Stimulated activated naive CD4-positive, alpha-beta T cell treated with Interleukin-2 at 50 U/mL for 16 hours (primary cell): ENCODE data around the gene ING1.
"Not testable (repeated sequence)": the region's sequence is repeated elsewhere in the genome, so short reads cannot be mapped to it uniquely, and the experiment has no call there.

Source experiments
- DNase-seq: peaks from one replicate; lab custom pipeline; 2025; lab: John Stamatoyannopoulos, UW

ING1 gene, protein sequence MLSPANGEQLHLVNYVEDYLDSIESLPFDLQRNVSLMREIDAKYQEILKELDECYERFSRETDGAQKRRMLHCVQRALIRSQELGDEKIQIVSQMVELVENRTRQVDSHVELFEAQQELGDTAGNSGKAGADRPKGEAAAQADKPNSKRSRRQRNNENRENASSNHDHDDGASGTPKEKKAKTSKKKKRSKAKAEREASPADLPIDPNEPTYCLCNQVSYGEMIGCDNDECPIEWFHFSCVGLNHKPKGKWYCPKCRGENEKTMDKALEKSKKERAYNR

DNA sequence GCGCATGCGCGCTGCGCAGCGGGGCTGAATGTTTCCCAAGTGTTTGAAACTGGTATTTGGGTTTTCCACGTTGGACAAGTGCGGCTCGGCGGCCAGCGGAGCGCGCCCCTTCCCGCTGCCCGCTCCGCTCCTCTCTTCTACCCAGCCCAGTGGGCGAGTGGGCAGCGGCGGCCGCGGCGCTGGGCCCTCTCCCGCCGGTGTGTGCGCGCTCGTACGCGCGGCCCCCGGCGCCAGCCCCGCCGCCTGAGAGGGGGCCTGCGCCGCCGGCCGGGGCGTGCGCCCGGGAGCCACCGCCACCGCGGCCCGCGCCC is at the start of gene ING1:
Gene ING1, plus strand, starts transcription at position 59 of the 311 bp plus-strand sequence. CDS start 450 bp downstream, outside the sequence.
- no peak for DNase-seq

DNA sequence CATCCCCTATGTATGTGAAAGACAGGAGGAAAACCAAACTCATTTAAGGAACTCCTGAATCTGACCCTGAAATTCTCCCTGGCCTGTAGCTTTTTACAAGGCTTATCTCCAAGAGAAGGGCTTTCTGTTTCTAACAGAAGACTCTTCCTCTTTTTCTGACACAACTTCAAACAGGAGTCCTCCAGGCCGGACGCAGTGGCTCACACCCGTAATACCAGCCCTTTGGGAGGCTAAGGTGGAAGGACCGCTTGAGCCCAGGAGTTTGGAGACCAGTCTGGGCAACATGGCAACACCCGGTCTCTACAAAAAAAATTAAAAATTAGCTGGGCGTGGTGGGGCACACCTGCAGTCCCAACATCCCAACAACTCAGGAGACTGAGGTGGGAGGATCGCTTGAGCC is 49.5 kb upstream of the ING1 start:
- DNase-seq: no peak

GRCh38 chr13:110664673-110665072 is 48.8 kb upstream of the ING1 start:
- DNase-seq: no peak

DNA sequence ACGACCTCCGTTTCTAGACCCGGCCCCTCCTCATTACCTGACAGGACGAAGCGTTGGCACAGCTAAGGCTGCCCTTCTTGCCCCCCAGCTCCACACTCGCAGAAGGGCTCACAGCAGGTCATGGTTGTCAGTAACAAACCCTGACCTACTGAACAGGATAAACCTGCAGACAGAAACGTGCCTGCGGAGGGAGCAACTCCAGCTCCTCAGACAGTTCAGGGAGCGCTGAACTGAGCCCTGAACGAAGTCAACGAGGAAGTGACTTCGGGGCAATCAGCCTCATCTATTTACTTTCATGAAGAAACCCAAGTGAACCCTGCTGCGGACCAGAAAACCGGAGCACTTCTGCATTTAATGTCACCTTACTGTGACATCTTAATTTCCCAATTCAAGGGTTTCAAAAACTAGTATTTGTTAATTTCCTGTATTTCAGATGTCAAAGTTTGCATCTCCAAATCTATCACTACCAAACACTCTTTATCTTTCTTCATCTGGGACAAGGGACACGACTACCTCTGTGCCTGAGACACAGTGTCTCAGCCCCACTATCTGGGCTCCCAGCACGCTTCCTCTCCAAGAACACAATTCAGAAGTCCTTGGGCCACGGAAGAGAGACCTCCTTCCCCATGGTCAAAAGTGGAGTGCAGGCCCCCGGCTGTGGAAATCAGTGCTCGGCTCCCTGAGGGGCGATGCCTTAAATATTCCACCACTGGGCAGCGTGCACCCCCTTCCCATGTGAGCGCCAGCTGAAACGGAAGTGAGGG is 47.8 kb upstream of the ING1 start:
- no peak for DNase-seq

GRCh38 chr13:110666255-110666533 is 47.3 kb upstream of the ING1 start:
- no peak for DNase-seq

DNA sequence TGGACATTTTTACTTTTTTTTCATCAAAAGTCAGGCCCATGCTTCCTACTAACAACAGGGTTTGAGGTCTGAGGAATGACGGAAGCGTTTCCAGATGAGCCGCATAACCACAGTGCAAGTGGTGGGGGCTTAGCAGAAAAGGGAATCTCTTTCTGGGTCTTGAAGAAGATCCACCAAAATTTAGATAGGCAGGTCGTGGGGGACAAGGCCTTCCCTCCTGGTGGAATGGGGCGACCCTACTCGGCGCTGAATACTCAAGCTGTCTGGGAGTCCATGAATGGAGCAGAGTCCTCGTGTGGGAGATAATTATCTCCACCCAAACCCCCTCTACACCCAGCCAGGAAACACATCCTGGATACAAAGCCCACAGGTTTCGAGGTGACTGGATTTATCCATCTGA is 44.5 kb upstream of the ING1 start:
- DNase-seq: no peak

- not testable (repeated sequence) for DNase-seq
Measured at GRCh38 chr13:110669814-110670213, 43.7 kb upstream of the ING1 start.

DNA sequence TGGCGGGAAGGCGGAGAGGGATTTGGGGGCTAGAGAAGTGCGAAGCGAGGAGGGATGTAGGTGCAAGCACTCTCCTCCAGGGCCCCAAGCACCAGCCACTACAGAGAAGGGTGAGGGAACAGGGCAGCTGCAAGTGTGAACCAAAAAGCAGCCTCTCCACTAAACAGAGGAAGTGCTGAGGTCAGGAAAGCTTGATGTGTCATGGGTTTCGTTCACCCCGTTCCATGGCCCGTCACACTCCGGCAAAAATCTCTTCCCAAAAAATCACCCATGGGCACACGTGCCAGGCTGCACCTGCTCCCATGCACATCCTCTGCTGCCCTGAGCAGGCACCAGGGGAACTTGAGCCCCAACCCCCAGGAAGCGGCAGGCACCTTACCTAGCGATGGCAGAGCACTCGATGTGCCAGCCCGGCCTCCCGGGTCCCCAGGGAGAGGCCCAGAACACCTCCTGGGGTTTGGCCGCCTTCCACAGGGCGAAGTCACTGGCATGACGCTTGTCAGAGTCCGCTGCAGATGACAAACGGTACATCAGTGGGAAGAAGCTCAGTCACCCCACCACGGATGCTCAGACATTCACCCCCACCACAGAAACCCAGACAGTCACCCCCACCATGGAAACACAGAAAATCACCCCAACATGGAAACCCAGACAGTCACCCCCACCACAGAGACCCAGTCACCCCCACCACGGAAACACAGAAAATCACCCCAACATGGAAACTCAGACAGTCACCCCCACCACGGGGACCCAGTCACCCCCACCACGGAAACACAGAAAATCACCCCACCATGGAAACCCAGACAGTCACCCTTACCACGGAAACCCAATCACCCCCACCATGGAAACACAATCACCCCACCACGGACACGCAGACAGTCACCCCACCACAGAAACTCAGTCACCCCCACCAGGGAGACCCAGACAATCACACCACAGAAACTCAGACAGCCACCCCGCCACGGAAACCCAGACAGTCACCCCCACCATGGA is 36.6 kb upstream of the ING1 start:
- DNase-seq: peak; percentile 69

- peak; percentile 40 for DNase-seq
Measured at GRCh38 chr13:110677731-110678545, 35.6 kb upstream of the ING1 start.

DNA sequence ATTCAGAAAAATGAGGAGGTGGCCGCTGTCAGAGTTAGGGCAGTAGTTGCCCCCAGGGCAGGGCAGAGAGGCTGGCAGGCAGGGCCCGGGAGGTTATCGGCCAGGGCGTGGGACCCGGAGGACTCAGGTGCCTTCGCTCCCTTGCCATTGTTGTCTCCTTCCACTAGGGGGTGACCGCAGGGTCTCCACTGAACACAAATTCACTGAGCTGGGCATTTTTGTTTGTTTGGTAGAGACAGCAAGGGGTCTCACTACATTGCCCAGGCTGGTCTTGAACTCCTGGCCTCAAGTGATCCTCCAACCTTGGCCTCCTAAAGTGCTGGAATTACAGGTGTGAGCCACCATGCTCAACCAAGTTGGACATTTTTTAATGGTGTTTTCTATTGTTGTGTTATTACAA is 32.6 kb upstream of the ING1 start:
- DNase-seq: no peak

- DNase-seq: no peak
Measured at GRCh38 chr13:110681868-110682550, 31.5 kb upstream of the ING1 start.

DNA sequence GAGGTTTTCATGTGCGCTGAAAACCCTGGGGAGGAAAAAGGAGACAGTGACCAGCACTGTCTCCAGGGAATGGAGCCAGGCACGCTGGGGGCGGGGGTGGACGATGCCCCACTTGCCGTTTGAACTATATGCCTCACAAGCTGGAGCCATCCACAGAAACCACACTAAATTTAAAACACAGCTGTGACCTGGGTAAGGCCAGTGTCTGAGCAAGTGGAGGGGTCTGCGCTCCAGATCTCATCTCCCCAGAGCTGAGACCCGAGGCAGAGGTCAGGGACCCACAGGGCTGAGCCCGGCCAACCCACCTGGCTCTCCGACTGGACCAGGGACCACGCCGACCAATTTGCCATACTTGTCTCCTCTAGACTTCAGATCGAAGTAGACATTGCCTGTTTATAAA is 30.8 kb upstream of the ING1 start:
- DNase-seq: no peak

DNA sequence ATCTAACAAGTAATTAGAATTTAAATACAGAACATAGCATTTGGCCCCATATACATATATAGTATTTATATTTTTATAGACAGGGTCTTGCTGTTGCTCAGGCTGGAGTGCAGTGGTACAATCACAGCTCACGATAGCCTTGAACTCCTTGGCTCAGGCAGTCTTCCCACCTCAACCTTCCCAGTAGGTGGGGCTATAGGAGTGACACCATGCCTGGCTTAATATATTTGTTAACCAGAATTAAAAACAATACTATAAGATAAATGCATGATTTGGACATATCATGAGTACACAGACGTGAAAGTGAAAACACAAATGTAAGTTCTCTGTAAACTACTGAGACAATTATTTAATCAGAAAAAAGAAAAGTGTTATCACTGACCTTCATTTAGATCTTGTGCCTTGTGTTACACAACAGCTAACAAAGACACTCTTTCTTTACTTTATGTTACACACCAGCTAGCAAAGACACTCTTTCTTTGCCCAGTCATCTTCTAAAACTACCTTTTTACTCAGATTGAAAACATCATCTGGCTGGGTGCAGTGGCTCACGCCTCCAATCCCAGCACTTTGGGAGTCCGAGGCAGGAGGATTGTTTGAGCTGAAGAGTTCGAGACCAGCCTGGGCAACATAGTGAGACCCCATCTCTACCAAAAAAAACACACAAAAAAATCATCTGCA is 30.2 kb upstream of the ING1 start:
- DNase-seq: no peak

DNA sequence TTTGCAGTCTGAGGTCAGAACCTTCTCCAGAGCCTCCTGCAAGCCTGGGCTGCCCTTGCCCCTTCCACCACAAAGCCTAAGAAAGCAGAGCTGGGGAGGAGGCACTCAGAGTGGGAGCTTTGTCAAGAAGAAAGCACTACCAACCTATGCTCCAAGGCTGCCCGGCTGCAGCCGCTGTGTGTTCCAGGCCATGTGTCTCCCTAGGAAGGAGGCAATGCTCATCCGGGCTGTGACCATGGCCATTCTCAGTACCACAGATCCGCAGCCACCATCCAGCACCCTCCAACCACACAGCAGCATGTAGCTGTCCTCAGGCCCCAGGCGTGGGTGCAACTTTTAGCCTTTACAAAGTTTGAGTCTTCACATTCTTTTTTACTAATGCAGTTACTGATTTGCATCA is 29.6 kb upstream of the ING1 start:
- DNase-seq: no peak

DNA sequence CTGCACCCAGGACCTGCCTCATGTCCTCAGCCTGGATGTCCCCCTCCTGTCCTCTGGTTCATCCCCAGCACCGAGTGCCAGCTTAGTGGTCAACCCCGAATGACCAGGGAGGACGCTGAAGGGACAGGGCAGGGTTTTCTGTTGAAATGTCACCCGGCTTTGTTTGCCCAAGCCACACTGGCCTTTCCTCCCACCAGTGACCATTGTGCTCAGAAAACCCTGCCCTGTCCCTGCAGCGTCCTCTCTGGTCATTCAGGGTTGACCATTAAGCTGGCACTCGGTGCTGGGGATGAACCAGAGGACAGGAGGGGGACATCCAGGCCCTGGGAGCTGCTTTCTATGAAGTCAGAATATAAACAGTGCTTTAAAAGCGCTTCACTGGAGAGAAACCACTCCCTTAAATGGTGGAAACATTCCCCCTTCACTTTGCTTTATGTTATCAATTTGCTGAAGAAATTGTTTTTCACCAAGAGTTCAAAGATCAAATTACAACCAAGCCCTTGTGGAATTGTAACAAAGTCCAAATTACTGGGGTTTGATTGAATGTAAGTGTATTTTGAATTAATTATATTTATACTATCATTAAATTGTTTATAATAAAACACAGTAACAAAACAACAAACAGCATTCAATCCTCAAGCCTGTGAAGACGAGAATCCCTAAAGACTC is 29.0 kb upstream of the ING1 start:
- DNase-seq: no peak

DNA sequence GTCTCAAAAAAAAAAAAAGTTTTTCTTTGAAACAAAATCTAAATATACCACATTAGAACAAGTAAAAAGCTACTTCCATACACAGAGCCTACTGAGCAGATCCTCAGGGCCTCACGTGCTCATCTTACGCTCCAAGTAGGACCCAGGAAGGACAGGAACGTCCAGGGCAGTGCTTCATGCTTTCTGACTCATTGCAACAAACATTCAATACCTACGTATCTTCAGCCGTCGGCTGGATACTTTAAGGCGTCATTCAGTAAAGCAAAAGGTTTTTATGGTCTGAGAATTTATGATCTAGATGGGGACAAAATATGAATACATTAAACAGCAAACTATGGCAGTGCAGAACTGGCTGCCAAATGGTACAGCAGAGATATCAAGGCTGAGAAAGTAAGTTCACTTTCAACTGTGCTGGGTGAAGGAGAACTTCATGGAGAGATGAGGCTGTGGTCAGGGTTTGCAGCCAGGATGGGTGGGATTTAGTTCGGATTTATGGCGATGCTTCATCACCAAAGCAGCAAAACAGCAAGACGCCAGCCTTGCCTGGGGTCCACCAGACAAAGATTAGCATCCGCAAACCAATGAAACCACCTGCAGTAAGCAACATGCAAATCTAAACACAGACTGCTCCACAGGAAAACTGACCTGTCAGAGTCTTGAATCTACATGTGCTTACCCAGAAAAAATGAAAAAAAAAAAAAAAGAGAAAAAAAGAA is 28.0 kb upstream of the ING1 start:
- no peak for DNase-seq

DNA sequence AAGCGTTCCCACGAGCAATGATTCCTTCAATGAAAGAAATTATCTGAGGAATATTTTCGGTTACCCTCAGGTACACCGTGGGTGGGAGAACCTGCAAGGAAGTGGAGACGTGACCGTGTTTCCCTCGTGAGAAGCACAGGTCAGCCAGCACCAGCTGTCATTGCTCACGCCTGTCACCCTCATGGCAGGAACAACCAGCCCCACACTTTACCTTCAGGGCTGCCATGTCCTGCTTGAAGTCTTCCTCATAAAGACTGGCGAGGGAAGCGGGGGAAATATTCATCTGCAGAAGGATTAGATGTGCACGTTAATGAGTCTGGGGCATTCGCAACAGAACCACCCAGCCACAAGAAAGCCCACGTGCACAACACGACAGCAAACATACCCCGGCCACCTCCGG is 25.8 kb upstream of the ING1 start:
- DNase-seq: no peak

- no peak for DNase-seq
Measured at GRCh38 chr13:110689041-110689440, 24.5 kb upstream of the ING1 start.

DNA sequence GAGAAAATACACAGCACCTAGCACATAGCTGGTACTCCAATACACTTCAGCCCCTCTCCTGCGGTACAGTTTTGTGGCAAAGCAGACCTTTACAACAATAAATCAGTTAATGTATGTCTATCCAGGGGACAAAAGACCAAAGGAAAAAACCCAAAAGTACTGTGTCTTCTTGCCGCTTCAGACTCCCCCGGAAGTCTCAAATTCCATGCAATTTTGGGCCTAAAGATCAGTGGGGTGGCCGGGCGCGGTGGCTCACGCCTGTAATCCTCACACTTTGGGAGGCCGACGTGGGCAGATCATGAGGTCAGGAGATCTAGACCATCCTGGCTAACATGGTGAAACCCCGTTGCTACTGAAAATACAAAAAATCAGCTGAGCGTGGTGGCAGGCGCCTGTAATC is 23.8 kb upstream of the ING1 start:
- no peak for DNase-seq

GRCh38 chr13:110690516-110690915 is 23.0 kb upstream of the ING1 start:
- no peak for DNase-seq
